ENCODE results near the gene C19orf73.

DNA sequence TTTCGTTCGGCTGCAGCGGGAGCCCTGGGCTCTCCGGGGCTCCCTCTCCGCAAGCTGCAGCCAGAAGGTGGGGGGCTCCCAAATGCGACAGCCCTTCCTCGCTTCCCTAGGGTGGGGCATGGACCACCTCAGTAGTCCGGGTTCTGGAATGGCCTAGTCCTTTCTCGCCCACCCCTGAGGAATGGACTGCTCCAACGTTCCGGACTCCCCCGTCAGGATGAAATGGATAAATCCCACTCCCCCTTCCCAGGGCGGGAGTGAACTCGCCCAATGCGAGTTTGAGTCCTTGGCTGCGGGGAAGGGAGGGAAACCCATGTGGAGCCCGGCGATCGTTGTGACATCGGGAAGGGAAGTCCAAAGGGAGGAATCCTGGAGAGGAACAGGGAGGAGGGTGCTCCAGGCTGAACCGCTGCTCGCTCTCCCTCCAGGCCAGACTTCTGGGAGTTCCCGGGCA lies 30.7 kb upstream of the C19orf73 start:
- TF ChIP-seq, protein P1, sequence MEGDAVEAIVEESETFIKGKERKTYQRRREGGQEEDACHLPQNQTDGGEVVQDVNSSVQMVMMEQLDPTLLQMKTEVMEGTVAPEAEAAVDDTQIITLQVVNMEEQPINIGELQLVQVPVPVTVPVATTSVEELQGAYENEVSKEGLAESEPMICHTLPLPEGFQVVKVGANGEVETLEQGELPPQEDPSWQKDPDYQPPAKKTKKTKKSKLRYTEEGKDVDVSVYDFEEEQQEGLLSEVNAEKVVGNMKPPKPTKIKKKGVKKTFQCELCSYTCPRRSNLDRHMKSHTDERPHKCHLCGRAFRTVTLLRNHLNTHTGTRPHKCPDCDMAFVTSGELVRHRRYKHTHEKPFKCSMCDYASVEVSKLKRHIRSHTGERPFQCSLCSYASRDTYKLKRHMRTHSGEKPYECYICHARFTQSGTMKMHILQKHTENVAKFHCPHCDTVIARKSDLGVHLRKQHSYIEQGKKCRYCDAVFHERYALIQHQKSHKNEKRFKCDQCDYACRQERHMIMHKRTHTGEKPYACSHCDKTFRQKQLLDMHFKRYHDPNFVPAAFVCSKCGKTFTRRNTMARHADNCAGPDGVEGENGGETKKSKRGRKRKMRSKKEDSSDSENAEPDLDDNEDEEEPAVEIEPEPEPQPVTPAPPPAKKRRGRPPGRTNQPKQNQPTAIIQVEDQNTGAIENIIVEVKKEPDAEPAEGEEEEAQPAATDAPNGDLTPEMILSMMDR (IDR thresholded peaks at IDR 0.05): no peak
- TF ChIP-seq EP300 (IDR thresholded peaks at IDR 0.05) (no peak), POLR2A (IDR thresholded peaks at IDR 0.05; ENCODE audit: low read depth) (no peak)

All from esophagus muscularis mucosa (tissue), 4 donors.